DMS 273 treated with DMSO at 0.1 percent for 48 hours (cell line): ENCODE results near the gene NRXN2.

ENCODE experiments used
- DNase-seq: peaks from one replicate; lab custom pipeline; 2025; lab: John Stamatoyannopoulos, UW

NRXN2 gene

DNA sequence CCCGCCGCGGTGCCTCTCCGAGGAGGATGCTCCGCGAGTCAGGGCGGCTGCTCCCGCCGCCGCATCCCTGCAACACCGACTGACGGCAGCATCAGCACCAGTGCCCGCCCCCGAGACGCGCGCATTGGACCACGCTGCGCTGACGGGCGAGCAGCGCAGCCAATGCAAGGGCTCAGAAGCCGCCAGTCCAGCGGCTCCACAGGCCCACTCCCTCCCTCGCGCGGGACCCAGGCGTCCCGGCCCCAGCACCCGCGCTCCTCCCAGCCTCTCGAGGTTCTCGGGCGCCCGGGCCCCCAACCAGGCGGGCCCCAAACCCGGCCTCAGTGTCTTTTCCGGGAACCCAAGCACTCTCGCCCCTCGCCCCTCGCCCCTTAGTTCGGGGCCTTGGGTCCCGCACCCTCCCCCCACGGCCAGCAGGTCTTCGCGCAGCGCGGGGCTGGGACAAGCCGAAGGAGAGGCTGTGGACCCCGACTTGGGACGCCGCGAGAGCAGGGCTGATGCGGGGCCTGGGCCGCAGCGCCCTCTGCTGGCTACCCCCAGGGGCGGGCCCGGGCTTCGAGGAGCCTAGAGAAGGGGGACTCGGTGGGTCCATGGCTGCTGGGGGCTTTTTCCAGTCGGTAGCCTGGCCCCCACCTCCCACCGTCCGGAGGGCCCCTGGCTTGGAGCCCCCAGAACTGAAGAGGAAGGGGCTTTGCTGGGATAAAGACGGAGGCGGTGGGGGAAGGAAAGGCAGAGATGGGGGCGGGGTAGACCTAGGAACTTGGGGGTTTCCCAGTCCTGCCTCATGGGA, at the start of gene NRXN2:
TSS of gene NRXN2 (minus strand) at position 81 of the 790 bp plus-strand sequence. CDS start 9,498 bp downstream, outside the sequence.
- peak; percentile 47 for DNase-seq

DNA sequence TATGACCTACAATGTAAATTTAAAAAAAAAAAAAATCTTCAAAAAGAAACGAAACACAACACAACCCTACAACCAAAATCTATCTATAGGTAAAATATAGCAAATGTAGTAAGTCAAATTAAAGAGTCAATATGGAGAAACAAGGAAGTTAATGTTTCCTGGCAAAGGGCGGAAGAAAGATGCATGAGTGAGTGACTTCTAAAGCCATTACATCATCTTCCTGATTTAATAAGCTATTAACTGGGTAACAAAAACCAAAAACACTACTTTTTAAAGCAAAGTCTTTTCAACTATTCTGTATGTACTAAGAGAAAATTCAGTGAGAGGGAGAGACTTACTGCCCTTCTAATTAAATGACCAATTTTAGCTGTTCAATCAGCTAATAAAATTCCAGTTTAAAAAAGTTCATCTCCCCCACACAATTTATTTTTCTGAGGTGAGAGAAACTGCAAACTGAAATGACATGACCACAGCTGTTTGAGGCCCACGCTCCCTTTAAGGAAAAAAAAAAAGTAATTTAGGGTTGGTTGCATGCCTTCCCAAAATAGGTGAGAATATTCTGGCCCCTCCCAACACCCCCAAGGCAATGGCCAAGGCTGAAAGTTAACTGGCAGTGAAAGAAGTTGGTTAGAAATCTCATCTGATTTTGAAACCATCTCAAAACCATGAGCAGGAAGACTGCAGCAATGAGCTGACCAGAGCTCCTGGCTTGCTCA, 49.5 kb upstream of the NRXN2 start:
- DNase-seq, result no peak

DNA sequence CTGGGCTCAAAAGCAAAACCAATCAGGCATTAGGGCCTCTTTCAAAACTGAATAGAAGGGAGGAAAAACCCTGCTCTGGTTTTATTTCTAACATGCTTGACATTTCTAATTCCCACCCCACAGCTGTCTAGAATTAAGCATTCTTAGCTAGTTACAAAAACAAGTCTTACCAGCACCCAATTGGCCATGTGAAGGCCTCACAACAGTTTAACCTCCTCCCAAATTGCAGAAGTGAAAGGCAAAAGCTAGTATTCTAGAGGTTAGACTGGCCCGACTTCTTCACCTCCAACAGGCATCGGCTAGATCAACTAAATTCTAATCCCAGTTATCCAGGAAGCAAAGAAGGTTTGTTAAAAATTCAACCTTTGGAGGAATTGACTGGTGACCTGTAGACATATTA, 48.9 kb upstream of the NRXN2 start:
- no peak for DNase-seq

DNA sequence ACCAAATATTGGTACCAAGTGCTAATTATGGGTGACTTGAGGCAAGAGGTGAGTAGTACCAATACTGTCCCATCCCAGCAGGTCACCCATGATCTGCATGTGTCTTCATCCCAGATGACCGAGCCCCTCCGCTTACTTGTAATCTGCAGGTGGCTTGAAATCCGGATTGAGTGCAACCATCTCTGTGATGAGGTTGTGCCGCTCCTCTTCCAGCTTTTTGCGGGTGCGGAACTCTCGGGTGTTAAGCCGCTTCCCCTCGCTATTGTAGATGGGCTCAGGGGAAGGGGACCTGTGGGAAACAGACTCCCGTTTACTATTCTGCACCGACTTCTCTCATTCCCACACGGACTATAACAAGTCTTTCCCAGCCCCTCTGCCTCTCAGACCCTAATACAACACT, 47.1 kb upstream of the NRXN2 start:
- no peak for DNase-seq

DNA sequence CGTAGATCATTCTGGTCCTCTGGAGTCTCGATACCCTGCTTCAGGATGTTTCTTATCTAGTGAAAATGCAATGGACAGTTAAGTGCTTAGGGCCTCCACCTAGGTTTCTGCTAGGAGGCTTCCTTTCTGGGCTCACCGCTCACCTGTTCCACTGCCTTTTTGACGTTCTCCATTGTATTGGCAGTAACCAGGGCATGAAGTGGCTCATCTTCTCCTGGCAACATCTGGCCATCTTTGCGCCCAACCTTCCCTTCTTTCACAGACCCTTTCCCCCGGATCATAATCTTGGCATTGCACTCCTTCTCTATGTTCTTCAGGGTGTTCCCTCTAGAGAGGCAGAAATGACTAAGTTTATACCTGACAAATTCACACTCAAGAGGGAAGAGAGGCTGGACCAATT, 46.3 kb upstream of the NRXN2 start:
- no peak for DNase-seq

DNA sequence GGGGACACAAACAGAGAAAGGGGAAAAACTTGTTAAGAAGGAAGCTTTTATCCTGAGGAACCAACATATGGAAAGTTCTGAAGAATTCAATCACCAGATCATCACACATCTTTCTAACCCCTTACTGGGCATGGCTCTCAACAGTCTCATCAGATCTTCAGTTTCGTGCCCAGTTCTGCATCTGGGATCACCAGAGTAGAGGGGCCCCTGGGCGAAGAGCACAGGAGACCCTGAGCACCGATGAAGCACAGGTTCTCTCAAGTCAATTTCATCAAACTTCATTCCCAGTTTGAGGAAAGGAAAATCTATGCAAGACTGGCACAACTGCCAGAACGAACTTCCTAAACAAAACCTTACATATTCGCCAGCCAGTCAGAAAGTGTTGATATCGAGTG, 45.3 kb upstream of the NRXN2 start:
- no peak for DNase-seq

DNA sequence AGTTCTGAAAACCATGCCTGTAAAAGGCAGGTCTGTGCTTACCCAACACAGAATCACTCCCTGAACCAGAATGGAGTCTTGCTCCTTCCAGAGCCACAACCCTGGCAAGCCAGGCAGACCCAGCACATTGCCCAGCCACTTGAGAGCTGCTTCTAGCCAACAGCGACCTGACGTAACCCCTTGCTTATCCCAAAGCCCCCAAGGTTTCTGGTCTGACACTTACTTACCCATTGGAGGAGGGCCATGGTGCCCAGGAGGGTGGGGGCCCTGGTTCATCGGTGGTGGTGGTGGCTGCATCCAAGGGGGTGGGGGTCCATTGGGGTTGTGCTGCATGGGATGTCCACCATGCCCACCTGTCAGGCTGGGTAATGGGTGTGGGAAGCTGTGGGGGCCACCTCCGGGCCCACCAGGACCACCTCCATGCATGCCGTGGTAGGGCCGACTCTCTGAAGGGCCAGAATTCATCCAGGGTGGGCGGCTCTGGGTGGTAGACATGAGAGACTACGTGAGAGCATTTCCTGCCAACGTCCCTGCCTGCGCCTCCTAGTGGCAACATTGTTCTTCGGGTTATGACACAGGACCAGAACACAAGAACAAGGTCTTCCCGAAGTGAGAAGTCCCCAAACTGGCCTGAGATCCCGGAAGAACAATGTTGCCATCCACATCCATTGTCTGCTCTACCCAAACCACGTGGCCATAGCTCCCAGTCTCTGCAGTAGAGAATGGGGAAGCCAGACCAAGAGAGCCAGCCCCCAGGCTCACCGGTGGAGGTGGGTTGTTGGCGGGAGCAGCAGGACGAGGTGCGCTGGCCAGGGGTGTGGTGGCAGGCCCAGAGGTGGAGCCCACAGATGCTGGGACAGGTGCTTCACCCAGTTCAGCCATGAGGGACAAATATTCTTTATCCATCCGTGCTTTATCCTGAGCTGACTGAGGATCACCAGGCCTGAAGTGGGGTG, 44.6 kb upstream of the NRXN2 start:
- no peak for DNase-seq

DNA sequence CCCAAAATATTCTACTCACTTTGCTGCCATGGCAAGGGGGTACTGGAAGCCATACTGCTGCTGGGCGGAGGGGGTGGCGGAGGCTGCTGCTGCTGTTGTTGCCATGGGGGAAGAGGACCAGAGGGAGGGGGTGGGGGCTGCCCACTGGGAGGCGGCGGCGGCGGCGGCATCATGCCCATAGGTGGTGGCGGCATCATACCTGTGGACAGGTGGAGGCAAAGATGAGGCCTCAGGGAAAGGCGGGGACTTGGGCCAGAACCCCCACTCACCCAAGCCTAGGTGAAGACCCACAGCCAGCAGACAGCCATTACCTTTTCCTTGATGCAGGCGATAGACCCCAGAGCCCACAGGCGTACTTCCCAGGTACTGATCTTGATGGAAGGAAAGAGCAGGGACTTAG, 43.9 kb upstream of the NRXN2 start:
- no peak for DNase-seq

DNA sequence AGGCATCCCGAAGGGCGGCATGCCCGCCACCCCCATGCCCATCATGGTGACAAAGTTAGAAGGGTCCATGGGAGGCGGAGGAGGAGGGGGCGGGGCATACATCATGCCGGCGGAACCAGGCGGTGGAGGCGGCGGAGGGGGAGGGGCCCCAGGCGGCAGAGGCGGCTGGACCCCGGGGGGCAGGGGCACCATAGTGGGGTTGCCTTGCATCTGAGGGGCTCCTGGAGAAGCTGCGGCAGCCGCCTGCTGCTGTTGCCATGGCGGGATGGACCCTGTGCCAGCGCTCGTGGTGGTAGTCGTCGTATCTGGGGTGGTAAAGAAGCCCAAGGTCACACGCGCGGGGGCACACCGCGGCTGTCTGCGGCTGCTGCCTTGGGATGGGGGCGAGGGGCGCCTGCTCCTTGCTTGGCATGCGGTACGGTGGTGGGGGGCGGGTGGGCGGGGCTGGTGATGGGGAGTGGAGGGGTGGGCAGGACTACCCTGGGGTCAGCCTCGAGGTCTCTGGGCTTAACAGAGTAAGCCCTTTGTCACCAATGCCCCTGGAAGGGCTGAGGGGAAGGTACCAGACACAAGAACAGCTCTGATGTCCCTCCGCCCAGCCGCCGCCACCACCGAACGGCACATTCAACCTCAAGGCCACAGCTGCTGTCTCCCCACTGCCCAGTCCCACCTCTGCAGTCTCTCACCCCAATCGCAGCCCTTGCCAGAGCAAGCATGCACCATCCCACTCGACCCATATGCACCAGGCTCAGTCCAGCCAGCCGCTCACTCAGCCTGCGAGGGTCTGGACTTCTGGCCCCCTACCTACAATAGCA, 43.1 kb upstream of the NRXN2 start:
- DNase-seq, result no peak

DNA sequence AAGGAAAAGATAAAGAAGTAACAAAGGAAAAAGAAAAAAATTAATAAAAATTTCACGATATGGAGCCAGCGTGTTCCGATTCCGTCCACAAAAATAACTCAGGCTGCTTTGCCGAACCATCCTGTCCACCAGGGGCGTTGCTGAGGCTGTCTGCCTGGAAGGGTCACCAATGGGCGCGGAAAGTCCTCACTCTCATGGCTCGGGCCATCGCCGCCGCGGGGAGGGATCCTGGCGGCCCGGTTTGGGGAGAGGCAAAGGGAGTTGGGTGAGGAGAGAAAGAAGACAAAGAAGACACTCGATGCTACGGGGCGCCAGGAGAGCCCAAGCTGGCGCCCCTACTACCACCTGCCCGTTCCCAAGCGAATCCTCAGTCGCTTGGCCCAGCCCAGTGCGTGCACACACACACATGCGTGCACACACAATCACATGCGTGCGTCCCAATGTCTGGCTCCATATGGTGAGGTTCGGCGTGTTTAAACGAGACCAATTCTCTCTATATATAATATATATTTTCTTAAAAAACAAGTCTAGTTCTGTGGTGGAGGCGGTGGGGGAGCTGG, 42.4 kb upstream of the NRXN2 start:
- DNase-seq, result no peak

DNA sequence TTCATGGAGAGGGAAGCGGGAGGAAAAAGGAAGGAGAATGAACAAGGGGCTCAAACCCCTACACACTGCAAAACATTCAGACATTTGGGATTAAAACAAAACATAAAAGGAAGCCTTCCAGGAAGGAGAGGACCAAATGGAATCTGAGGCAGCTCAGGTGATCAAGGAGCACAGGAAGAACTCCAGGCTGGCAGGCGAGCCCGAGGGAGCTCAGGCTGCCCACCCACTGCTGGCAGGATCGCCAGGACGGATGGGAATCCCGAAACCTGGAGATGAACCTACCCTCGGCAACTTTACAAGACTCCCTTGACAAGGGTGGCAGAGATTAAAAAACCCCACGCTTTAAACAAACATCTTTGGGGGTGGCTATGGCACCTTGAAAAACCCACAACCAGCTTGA, 41.8 kb upstream of the NRXN2 start:
- DNase-seq, result no peak

DNA sequence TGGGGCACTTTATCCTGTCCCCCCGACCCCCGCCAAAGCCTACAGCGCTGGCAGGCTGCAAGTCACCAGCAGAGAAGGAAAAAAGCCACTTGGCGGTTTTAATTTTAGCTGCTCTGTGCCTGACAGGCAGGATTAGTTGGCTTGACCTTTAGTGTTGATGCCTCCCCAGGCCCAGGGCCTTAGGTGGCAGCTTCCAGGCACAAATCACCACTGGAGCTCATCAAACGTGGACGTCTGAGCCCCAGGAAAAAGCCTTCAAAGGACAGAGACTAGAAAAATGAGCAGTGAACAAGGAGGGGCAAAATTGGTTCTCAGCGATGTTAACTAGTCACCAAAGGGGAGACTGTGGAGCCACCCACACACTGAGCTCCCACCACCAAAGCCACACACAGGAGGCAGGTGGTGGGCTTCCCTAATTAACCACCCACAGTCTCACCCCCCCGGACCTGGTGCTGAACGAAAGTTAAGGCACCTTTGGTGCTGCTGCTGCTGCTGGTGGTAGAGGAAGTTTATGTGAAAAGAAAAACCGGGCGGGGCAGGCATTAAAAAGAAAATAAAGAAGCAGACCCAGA, 41.1 kb upstream of the NRXN2 start:
- DNase-seq, result no peak

DNA sequence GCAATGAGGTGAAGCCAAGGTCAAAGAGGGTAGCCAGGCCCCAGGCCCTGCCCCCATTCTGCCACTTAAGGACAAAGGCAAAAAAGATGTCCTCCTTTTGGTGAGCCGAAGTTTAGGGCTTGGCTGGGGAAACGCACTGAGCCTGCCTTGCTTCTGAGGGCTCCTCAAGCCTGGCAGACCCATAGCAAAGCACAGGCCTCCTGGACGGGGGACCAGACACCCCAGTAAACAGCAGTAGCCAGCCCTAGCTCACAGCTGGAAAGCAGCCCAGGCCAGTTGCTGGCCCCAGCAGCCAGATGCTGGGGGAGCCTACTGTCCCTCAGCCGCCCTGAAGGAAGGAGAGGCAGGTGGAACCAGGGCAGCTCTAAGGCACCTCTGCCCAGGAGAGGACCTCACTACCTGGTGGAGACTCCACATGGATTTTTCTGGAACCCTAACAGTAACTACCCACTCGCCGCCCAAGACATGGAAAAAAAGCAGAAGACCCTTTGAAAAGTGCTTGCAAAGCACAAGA, 40.6 kb upstream of the NRXN2 start:
- no peak for DNase-seq

DNA sequence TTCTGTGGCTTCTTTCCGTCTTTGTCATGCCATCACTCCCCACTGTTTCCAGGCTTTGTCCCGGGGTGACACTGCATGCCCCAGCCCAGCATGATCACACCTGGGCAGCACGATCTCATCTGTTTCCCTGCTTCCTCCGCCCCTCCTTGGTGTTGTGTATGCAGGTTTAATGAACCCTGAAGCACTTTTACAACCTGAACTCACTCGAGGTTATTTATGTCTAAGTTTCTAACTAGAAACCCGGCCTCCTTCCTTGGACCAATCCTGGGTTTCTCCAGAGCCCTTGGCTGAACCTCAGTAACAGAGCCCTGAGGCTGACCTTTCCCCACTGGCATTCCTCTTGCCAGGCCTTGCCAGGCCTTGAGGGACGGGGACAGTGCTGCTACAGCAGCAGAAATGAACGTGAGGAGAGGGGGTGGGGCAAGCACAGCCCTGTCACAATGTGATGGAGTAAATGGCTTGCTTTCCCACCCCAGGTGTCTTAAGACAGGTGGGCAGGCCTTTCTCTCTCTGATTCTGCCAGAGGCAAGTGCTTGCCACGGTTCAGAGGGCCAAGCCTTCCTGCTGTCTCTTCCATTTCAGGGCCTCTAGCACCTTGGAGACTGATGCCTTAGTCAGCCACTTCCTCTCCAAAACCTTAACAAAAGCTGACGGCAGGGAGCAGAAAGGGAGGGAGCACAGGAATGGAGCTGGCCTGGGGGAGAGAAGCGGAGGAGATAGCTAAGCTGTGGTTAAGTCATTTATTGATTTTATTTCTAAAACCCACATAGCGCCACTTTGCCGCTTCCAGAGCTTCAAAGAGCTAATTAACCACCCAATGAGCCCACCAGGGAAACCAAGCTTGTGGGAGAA, 39.9 kb upstream of the NRXN2 start:
- DNase-seq, result no peak

DNA sequence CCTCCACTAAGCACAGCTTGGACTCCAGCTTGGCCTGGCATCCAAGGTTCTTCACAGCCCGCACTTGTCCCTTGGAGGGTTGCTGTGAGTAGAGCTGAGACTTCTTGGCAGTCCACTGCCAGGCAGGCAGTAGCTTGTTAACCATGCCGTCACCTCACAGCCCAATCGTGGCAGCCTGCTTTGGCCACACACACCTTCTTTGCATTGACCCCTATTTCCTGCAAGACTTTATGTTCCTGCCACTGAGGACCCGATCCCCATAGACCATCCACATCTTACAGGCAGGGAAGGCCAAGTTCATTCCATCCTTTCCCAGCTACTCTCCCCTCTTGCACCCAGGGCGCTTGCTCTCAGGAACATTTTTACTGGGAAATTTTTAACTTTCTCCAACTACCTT, 39.3 kb upstream of the NRXN2 start:
- DNase-seq, result no peak

DNA sequence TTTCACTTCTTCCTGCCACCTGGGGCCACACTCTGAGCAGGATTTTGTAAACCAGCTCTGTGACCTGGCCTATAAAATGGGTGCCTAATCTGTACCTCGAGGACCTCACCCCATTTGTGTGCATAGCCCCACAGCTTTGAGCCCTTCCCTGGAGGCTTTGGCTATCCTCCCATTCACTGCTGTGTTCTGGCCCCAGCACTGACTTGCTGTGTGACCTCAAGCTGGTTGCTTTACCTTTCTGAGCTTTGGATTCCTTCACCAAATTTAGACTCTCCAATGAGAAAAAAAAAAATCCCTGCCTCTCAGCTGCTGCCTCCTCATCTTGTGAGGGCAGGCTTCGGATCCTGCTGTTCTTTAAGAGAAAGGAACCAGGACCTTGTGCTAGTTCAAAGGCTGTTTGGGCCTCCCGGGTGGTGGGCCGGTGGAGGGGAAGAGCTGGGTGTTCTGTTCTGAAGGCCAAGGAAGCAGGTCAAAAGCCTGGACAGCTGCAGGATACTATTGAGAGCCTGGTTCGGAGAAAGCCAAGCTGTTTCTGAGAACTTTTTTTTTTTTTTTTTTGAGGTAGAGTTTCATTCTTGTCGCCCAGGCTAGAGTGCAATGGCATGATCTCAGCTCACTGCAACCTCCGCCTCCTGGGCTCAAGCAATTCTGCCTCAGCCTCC, 37.9 kb upstream of the NRXN2 start:
- no peak for DNase-seq

DNA sequence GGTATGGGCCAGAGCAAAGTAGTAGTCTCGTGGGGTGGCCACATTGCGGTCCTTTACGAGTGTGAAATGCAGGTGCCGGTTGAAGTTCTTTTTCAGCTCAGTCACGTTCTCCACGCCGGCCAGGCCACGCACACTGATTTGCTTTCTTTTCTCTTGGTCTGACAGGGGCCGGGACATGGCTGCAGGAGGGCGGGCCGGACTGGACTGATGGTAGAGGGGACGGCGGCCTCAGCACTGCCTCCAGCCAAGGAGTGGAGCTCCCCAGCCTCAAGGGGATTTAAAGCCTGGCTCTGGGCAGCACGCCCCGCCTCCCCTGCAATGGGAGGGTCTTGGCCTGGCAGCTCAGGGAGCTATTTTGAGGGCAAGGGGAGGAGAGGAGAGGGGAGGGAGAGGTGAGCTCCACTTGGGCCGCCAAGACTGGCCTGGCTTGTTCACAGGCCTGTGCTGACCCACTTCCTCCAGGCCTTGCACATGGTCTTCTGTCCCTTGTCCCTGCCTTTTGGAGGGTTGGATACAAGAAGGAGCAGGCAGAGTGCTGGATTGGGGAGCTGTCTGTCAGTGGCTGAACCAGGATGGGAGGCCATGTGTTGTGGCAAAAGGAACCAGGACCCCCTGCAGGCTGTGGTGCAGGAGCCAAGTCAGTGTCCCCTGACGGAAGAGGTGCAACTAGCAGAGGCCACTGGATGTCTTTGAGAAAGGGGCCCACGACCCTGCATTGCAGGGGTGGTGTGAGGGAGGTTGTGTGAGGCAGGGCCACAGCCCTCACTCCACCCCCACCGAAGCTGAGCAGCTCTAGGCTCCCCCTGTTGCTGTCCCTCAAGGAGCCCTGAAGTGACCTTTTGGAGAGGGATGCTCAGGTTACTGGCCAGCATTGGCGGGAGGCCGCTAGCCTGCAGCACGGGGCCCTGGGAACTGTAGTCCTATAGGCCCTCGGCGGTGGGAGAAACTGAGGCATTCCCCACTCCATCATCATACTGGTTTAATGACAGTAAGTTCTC, 37.0 kb upstream of the NRXN2 start, which contains the start of gene PYGM:
TSS of gene PYGM (minus strand) at position 253 of the 998 bp plus-strand sequence. CDS start at position 177, 76 bp downstream.
- no peak for DNase-seq
